Retinal pigment epithelial cell (primary cell): ENCODE data around the gene CHID1.

ENCODE experiments used
- DNase-seq: peaks from one replicate; pipeline ENCODE4 v3.0.0-alpha.2; 2010; ENCODE audit warnings: low read depth
- H3K4me3 ChIP-seq: 2 replicates; pipeline ENCODE4 v1.5.1; 2011; ENCODE audit warnings: mild to moderate bottlenecking, low read length, control low read depth, moderate library complexity
- TF ChIP-seq, protein P1 (sequence below): conservative IDR thresholded peaks from 2 replicates; pipeline ENCODE4 v1.5.1; 2011; ENCODE audit warnings: low read depth, low read length, control low read depth, inconsistent platforms

CHID1 gene

DNA sequence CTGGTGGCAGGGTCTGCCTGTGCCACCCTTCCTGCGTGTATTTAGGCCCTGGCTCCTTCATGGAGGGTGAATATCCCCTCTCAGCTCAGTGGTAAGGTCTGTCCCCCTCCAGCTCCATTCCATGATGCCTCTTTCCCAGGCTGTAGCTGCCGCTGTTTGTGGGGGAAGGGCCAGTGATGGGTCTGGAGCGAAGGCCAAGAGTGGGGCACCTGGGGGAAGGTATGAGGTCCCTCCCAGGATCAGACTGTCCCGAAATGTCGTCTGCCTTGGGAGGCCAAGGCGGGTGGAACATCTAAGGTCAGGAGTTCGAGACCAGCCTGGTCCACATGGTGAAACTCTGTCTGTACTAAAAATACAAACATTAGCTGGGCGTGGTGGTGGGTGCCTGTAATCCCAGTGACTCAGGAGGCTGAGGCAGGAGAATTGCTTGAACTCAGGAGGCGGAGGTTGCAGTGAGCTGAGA lies 76.7 kb downstream of the CHID1 start:
- DNase-seq: no peak
- peak overlapping the region; percentile 80 for H3K4me3 ChIP-seq
- TF ChIP-seq, protein P1, sequence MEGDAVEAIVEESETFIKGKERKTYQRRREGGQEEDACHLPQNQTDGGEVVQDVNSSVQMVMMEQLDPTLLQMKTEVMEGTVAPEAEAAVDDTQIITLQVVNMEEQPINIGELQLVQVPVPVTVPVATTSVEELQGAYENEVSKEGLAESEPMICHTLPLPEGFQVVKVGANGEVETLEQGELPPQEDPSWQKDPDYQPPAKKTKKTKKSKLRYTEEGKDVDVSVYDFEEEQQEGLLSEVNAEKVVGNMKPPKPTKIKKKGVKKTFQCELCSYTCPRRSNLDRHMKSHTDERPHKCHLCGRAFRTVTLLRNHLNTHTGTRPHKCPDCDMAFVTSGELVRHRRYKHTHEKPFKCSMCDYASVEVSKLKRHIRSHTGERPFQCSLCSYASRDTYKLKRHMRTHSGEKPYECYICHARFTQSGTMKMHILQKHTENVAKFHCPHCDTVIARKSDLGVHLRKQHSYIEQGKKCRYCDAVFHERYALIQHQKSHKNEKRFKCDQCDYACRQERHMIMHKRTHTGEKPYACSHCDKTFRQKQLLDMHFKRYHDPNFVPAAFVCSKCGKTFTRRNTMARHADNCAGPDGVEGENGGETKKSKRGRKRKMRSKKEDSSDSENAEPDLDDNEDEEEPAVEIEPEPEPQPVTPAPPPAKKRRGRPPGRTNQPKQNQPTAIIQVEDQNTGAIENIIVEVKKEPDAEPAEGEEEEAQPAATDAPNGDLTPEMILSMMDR: no peak

DNA sequence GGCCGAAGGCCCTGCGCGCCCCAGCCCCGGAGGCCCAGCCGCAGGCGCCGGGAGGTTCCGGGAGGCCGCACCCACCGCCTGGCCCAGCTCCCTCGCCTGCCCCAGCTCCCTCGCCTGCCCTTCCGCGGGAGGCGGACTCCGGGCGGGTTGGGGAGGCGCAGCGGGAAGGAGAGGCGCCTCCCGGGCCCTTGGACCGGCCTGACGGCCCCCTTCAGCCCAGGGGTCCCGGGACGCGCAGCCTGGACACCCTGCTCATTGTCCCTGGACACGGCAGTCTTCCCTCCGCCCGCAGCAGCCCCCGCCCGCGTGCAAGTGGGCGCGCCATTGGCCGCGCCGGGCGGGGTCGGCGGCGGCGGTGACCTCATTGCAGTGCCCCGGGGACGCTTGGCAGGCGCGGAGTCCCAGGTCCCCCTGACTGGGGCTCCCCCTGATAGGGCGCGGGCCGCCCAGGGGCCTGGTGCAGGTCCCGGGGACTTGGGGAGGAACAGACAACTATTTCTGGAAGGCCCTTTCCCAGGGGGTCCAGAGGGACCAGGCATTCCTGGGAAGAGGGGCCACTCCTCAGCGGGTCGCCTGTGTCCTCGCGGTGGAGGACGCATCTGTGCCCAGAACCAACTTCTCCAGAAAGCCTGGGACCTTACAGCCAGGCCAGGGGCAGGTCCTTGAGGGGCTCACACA lies 77.4 kb downstream of the CHID1 start:
- no peak for DNase-seq
- TF ChIP-seq, protein P1: no peak
- H3K4me3 ChIP-seq: peak overlapping the region; percentile 80

DNA sequence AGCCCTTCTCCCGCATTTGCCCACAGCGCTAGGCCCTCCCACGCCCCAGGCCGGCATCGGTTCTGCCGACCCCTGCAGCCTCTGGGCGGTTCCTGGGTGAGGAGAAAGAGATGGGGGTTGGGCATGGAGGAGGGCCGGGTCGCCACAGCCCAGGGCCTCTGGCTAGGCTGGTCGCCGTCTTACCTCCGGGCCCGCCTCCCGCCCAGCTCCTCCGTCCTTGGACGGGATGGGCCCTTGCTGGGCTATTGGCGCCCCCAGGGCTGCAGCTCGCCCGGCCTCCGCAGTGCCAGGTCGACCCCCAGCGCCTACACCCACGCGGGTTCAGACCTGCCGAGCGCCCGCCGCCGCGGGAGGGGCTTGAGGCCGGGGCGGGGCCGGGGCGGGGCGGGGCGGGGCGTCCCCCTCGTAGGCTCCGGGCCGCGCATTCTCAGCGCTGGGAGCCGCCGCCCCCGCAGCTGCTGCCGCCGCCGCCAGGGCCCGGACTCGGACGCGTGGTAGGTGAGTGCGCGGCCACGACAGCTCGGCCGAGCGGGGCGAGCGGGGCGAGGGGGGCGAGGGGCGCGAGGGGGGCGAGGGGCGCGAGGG lies 78.0 kb downstream of the CHID1 start, which contains the start of gene CD151:
TSS of gene CD151 (plus strand) at position 424 of the 585 bp plus-strand sequence. CDS start 3,118 bp downstream, outside the sequence.
- DNase-seq: no peak
- peak within 1 kb of the TSS; percentile 80 for H3K4me3 ChIP-seq
- TF ChIP-seq, protein P1: no peak

DNA sequence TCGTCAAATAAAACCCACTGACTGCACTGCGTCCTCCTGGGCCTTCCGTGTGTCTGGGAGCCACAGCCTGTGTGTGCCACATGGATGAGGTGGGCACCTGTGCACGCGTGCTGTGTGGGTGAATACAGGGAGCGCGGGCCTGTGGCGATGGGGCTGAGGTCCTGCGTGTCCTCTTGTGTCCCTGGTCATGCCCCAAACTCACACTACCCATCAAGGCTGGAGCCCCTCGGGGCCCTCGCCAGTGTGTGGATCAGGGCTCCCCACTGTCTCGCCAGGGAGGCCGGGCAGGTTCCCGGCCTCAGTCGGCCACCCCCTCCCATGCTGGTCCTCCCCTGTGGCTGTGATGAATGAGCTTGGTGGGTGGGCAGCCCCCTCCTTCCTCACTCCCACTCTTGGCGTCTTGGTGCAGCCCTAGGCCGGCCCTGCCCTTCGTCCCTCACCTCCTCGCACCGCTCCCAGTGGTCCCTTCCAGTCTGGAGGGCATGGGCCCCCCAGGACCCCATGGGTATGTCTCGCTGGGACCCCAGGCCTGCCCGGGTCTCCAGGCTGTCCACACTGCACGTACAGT lies 78.6 kb downstream of the CHID1 start:
- peak overlapping the region; percentile 50 for H3K4me3 ChIP-seq
- TF ChIP-seq, protein P1: no peak
- no peak for DNase-seq

DNA sequence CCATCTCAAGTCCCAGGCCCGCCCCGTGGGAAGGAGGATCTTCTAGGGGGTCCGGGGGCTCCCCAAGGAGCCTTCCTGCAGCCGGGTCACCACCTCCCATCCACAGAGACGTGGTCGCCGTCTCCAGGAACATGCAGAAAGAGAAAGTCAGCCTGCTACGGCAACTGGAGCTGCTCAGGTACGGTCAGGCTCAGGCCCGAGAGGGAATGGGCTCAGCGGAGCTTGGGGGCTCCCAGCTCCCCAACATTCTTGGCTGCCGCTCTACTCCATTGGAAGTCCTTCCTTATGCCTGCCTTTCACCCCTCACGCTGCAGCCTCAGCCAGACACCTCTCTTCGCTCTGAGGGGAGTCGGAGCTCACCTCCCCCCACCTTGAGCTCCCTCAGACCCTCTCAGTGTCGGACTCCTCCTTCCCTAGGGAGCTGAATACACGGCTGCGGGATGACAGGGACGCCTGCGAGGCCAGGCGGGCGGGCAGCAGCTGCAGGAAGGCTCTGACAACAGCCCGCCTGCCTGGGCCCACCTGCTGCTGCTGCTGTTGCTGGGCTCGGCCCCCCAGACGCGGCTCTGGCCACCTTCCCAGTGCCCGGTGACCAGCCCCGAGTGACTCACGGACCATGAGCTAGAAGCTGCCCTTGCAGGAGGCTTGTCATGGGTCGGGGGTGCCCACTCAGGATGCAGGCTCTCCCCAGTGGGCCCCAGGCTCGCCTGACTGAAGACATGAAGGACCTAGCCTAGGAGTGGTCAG lies 79.3 kb downstream of the CHID1 start:
- TF ChIP-seq, protein P1: no peak
- DNase-seq: peak; percentile 43
- H3K4me3 ChIP-seq: peak overlapping the region; percentile 14

DNA sequence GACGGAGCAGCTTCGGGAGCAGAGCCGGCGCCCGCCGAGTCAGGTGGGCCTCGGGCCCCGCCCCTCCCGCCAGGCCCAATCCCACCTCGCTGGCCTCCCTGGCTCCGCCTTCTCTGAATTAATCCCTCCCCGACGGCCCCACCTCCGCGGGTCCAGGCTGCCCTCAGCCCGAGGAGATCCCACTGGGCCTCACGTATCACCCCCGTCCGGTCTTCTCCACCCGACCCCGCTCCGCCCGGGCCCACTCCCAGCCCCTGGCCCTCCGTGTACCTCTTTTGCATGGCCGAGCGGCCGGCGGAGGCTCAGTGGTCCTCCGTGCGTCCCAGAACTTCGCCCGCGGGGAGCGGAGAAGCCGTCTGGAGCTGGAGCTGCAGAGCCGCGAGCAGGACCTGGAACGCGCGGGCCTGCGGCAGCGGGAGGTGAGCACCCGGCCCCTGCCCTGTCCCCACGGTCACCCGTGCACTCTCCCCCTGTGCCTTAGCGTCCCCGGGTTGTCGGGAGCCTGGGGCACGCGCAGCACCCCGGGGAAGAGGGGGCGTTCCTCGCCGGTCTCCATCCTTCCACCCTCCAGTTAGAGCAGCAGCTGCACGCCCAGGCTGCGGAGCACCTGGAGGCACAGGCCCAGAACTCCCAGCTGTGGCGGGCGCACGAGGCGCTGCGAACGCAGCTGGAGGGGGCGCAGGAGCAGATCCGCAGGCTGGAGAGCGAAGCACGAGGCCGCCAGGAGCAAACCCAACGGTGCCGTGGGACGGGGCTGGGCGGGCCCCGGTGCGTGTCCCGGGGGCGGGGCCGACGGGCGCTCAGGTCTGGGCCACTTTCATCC lies 80.1 kb downstream of the CHID1 start:
- DNase-seq: peak; percentile 43
- TF ChIP-seq, protein P1: no peak
- H3K4me3 ChIP-seq: peak overlapping the region; percentile 42
